Fibroblast of lung (primary cell): Measurements from ENCODE around the gene CHCHD2. TPM values are rescaled to one million over a fixed set of nuclear protein-coding genes. Genes with fewer than 3 reads are reported as not detected.
"Not testable (repeated sequence)": the region's sequence is repeated elsewhere in the genome, so short reads cannot be mapped to it uniquely, and the experiment has no call there.

Experiments
- DNase-seq, 2 donors: peaks; one replicate each; pipeline versions ENCODE4 v3.0.0 to v3.0.0-alpha.2; 2010; ENCODE audit warnings: low read depth in 2 of 2
- H2AFZ ChIP-seq: 2 replicates; pipeline ENCODE4 v1.5.1; 2012; ENCODE audit warnings: low read length, control low read depth, inconsistent platforms
- H3K27ac ChIP-seq: 2 replicates; pipeline ENCODE4 v1.5.1; 2011; ENCODE audit warnings: low read length, control low read depth; ENCODE audit not compliant: insufficient read depth
- H3K27me3 ChIP-seq: 2 replicates; pipeline ENCODE4 v1.5.1; 2011; ENCODE audit warnings: mild to moderate bottlenecking, low read length; ENCODE audit not compliant: control insufficient read depth, insufficient read depth
- H3K36me3 ChIP-seq: 2 replicates; pipeline ENCODE4 v1.5.1; 2011; ENCODE audit warnings: low read length; ENCODE audit not compliant: control insufficient read depth, insufficient read depth
- H3K4me1 ChIP-seq: 2 replicates; pipeline ENCODE4 v1.5.1; 2011; ENCODE audit warnings: low read length; ENCODE audit not compliant: control insufficient read depth, insufficient read depth; ENCODE audit errors: extremely low read depth
- H3K4me2 ChIP-seq: 2 replicates; pipeline ENCODE4 v1.5.1; 2011; ENCODE audit warnings: low read length, control low read depth; ENCODE audit not compliant: insufficient read depth; ENCODE audit errors: extremely low read depth
- H3K4me3 ChIP-seq, 4 experiments: fragments of 200-600 bp in 1 of 4; sonication (generic) in 1 of 4; replicated peaks in 1 of 4; 2 replicates each; pipeline ENCODE4 v1.5.1; 2011 to 2016; ENCODE audit warnings: low read length in 4 of 4, low read depth in 3 of 4, mild to moderate bottlenecking in 3 of 4, control low read depth in 2 of 4, inconsistent platforms in 1 of 4, mixed read lengths in 1 of 4; ENCODE audit not compliant: insufficient read depth in 1 of 4; ENCODE audit errors: control extremely low read depth in 1 of 4
- H3K79me2 ChIP-seq: 2 replicates; pipeline ENCODE4 v1.5.1; 2012; ENCODE audit warnings: mild to moderate bottlenecking, low read length, inconsistent platforms; ENCODE audit not compliant: control insufficient read depth, insufficient read depth
- H3K9ac ChIP-seq: 2 replicates; pipeline ENCODE4 v1.5.1; 2011; ENCODE audit warnings: mild to moderate bottlenecking, low read length, control low read depth; ENCODE audit not compliant: insufficient read depth
- H3K9me3 ChIP-seq: 2 replicates; pipeline ENCODE4 v1.5.1; 2012; ENCODE audit warnings: low read depth, low read length; ENCODE audit not compliant: control insufficient read depth, insufficient read depth
- H4K20me1 ChIP-seq: 2 replicates; pipeline ENCODE4 v1.5.1; 2011; ENCODE audit warnings: low read length; ENCODE audit not compliant: control insufficient read depth, insufficient read depth; ENCODE audit errors: extremely low read depth
- EZH2 ChIP-seq: IDR thresholded peaks from 2 replicates; pipeline ENCODE4 v1.5.1; 2012; ENCODE audit warnings: low read length, control low read depth, mild to moderate bottlenecking; ENCODE audit errors: missing control alignments
- polyA plus RNA-seq, 2 donors: library from polyadenylated mRNA; depleted of rRNA in 1 of 2; stranded (reverse) in 1 of 2; unstranded in 1 of 2; fragments of >200 nt; gene quantifications; 2 replicates each; pipeline ENCODE4 v1.2.1, GENCODE V29; 2011 to 2012; ENCODE audit warnings: missing spikeins in 1 of 2
- total RNA-seq: library from RNA; depleted of rRNA; stranded (reverse); fragments of >200 nt; gene quantifications from 2 replicates; pipeline ENCODE4 v1.2.1, GENCODE V29; 2014
- TF ChIP-seq, protein P1 (sequence below), 2 donors: IDR thresholded peaks in 1 of 2; conservative IDR thresholded peaks in 1 of 2; 1 replicate in 1 of 2; 2 replicates in 1 of 2; pipeline ENCODE4 v1.5.1; 2011 to 2012; ENCODE audit warnings: low read length in 2 of 2, control low read depth in 1 of 2, inconsistent platforms in 1 of 2, low read depth in 1 of 2, mild to moderate bottlenecking in 1 of 2

CHCHD2 gene
- total and polyA plus RNA-seq, 2 donors (not counting 1 experiment from before 2014, with no cell fraction given), result 232 to 338 TPM

GRCh38 chr7:56078196-56078595, 28.1 kb downstream of the CHCHD2 start:
- Histone ChIP-seq H4K20me1 (no peaks in the 10 kb centered on the region), H2AFZ (no peak overlapping the region), H3K27me3 (no peaks in the 10 kb centered on the region), H3K4me2 (no peak overlapping the region), H3K4me3 (no peak overlapping the region), H3K9me3 (no peaks in the 10 kb centered on the region), H3K79me2 (no peaks in the 10 kb centered on the region), H3K4me1 (no peaks in the 10 kb centered on the region), H3K36me3 (peaks cover 10% of the 10 kb centered on the region), H3K9ac (no peak overlapping the region), H3K27ac (no peak overlapping the region)
- DNase-seq, result no peak
- no peak for TF ChIP-seq EZH2
- TF ChIP-seq, protein P1, sequence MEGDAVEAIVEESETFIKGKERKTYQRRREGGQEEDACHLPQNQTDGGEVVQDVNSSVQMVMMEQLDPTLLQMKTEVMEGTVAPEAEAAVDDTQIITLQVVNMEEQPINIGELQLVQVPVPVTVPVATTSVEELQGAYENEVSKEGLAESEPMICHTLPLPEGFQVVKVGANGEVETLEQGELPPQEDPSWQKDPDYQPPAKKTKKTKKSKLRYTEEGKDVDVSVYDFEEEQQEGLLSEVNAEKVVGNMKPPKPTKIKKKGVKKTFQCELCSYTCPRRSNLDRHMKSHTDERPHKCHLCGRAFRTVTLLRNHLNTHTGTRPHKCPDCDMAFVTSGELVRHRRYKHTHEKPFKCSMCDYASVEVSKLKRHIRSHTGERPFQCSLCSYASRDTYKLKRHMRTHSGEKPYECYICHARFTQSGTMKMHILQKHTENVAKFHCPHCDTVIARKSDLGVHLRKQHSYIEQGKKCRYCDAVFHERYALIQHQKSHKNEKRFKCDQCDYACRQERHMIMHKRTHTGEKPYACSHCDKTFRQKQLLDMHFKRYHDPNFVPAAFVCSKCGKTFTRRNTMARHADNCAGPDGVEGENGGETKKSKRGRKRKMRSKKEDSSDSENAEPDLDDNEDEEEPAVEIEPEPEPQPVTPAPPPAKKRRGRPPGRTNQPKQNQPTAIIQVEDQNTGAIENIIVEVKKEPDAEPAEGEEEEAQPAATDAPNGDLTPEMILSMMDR (conservative IDR thresholded peaks at IDR 0.05 in 1 of 2, IDR thresholded peaks at IDR 0.05 in 1 of 2; ENCODE audit: low read depth in 1 of 2, low read length in 2 of 2), result no peak

DNA sequence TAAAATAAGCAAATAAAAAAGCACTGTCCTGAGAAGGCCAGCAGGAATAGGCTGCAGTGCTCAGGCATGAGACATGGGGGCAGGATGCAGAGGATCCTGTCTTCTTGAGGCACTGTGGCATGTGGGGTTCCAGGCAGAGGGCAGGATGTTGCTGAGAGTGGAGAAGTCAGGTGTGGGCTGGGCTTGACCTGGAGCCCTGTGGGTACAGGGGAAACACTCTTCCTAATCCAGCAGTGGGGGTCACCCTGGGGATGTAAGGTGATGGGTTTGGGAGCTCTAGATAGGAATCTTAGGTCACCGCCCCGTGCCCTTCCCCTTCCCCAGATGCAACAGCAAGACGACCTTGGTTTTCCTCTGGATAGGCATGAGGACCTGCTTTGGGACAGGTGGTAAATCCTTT, 28.6 kb downstream of the CHCHD2 start:
- Histone ChIP-seq H4K20me1 (no peaks in the 10 kb centered on the region), H3K4me2 (no peak overlapping the region), H3K4me1 (no peaks in the 10 kb centered on the region), H3K36me3 (peaks cover 10% of the 10 kb centered on the region), H3K79me2 (no peaks in the 10 kb centered on the region), H2AFZ (no peak overlapping the region), H3K9me3 (no peaks in the 10 kb centered on the region), H3K27me3 (no peaks in the 10 kb centered on the region), H3K4me3 (no peak overlapping the region), H3K27ac (no peak overlapping the region), H3K9ac (no peak overlapping the region)
- TF ChIP-seq, protein P1 (conservative IDR thresholded peaks at IDR 0.05 in 1 of 2, IDR thresholded peaks at IDR 0.05 in 1 of 2; ENCODE audit: low read depth in 1 of 2, low read length in 2 of 2), result no peak
- TF ChIP-seq EZH2, result no peak
- DNase-seq, result no peak

DNA sequence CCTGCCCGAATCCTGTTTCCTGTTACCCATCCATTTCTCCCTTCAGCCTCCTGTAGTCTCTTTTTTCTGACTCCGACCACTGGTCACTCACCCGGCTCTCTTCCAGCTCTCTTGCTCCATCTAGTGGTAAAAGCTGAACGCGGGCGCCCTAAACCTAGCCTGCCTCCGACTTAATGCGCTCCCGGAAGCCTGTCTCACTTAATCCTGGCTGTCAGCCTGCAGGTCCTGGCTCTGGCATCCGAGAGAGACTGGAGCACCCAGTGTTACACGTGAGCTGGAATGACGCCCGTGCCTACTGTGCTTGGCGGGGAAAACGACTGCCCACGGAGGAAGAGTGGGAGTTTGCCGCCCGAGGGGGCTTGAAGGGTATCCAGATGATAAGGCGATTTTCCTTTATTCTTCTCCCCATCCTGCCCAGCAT, 31.9 kb downstream of the CHCHD2 start:
- no peak overlapping the region for H3K27ac ChIP-seq
- no peak overlapping the region for H3K4me3 ChIP-seq
- no peaks in the 10 kb centered on the region for H3K79me2 ChIP-seq
- H3K27me3 ChIP-seq, result no peaks in the 10 kb centered on the region
- peak; percentile 66 to 77 for DNase-seq
- H4K20me1 ChIP-seq, result no peaks in the 10 kb centered on the region
- no peaks in the 10 kb centered on the region for H3K9me3 ChIP-seq
- H3K4me1 ChIP-seq, result no peaks in the 10 kb centered on the region
- H3K4me2 ChIP-seq, result peak overlapping the region; percentile 29
- no peak for TF ChIP-seq EZH2
- TF ChIP-seq, protein P1 (conservative IDR thresholded peaks at IDR 0.05 in 1 of 2, IDR thresholded peaks at IDR 0.05 in 1 of 2; ENCODE audit: low read depth in 1 of 2, low read length in 2 of 2), result peak; percentile 92 to 95
- H3K9ac ChIP-seq, result no peak overlapping the region
- peaks cover 8% of the 10 kb centered on the region for H3K36me3 ChIP-seq
- H2AFZ ChIP-seq, result no peak overlapping the region

DNA sequence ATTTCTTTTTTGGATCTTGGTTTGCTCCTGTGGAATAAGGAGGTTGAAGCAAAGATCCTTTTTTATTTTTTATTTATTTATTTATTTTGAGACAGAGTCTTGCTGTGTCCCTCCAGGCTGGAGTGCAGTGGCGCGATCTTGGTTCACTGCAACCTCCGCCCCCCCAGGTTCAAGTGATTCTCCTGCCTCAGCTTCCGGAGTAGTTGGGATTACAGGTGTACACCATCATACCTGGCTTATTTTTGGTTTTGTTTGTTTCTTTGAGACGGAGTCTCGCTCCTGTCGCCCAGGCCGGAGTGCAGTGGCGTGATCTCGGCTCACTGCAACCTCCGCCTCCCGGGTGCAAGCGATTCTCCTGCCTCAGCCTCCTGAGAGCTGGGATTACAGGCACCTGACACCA, 39.9 kb downstream of the CHCHD2 start:
- DNase-seq, H3K36me3 ChIP-seq, H3K9me3 ChIP-seq, H3K4me2 ChIP-seq, H3K4me3 ChIP-seq, H3K27me3 ChIP-seq, H4K20me1 ChIP-seq, H3K9ac ChIP-seq, H2AFZ ChIP-seq, H3K27ac ChIP-seq: not testable (repeated sequence)
- Histone ChIP-seq H3K4me1 (peaks cover 16% of the 10 kb centered on the region), H3K79me2 (peaks cover 12% of the 10 kb centered on the region)
